Right lobe of liver (tissue), 4 donors: ENCODE data around the gene DBF4B.

ENCODE experiments used
- POLR2A ChIP-seq: fragments of 450-650 bp; IDR thresholded peaks from one replicate; pipeline ENCODE4 v1.6.1; 2017; ENCODE audit warnings: antibody characterized with exemption, mild to moderate bottlenecking
- TF ChIP-seq, protein P1 (sequence below), 4 donors: fragments of 200-600 bp in 3 of 4; fragments of 450-650 bp in 1 of 4; IDR thresholded peaks; one replicate each; pipeline versions ENCODE4 v1.5.1 to v1.8.0; 2016 to 2022; ENCODE audit warnings: antibody characterized with exemption in 4 of 4, mild to moderate bottlenecking in 2 of 4
- donor health status: DM: no; HTN: no; CAD: no.
- donor health status: DM: no; HTN: no; CAD: no.
- donor health status: DM: no; HTN: yes; CAD: no.

DNA sequence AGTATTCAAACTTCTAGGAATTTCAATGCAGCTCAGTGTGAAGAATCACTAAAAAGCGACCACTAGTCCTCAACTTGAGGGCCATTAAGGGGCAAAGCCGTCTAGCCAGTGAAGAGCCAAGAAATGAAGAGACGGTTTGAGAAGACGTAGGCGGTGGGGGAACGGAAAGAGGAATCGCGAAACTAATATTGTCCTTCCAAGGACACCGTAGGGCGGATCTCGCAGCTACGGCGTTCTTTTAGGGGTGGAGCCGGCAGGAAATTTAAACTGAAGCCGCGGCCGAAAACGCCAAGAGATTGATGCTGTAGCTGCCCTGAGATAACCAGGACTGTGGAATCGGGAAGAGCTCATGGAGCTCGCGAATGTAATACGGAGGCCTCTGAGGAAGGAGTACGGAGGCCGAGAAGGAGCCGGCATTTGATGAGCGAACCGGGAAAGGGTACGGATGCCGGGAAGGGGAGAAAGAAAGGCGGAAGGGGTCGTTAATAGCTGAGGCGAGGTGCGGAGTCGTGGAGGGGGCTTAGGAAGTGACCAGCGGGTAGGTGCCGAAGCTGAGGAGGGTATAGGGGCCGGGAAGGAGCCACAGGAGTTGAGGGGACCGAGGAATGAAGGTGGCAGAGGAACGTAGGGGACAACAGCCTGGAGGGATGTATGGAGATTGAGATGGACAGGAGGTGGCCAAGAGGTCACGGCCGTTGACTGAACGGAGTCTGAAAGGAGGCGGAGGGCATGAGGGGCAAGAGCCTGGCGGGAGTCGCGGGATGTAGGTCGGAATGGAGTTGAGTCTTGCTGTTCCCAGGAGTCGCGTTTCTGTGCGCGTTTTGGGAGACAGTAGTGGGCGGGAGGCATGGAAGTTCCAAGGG lies at the start of gene DBF4B:
- TF ChIP-seq, protein P1, sequence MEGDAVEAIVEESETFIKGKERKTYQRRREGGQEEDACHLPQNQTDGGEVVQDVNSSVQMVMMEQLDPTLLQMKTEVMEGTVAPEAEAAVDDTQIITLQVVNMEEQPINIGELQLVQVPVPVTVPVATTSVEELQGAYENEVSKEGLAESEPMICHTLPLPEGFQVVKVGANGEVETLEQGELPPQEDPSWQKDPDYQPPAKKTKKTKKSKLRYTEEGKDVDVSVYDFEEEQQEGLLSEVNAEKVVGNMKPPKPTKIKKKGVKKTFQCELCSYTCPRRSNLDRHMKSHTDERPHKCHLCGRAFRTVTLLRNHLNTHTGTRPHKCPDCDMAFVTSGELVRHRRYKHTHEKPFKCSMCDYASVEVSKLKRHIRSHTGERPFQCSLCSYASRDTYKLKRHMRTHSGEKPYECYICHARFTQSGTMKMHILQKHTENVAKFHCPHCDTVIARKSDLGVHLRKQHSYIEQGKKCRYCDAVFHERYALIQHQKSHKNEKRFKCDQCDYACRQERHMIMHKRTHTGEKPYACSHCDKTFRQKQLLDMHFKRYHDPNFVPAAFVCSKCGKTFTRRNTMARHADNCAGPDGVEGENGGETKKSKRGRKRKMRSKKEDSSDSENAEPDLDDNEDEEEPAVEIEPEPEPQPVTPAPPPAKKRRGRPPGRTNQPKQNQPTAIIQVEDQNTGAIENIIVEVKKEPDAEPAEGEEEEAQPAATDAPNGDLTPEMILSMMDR (IDR thresholded peaks at IDR 0.05), result peak in 1 of 4 donors; percentile 21
- no peak for TF ChIP-seq POLR2A
